G401 (cell line): ENCODE results near the gene CD200R1L. TPM values are rescaled to one million over a fixed set of nuclear protein-coding genes. Genes with fewer than 3 reads are reported as not detected.
"Not testable (repeated sequence)": the region's sequence is repeated elsewhere in the genome, so short reads cannot be mapped to it uniquely, and the experiment has no call there.

Experiments used
- DNase-seq: peaks from one replicate; pipeline ENCODE4 v3.0.0-alpha.2; 2015; ENCODE audit warnings: low spot score
- in situ Hi-C: cut with HindIII; loops from 2 replicates; pipeline ENCODE4 v1.10.0; 2016; ENCODE audit warnings: low sequenced_read_pairs, mixed read lengths
- total RNA-seq: library from RNA; depleted of rRNA; stranded (reverse); fragments of >200 nt; shearing (Covaris generic); gene quantifications from 2 replicates; pipeline ENCODE4 v1.2.3, GENCODE V29; 2014; rRNA removed

CD200R1L gene, protein sequence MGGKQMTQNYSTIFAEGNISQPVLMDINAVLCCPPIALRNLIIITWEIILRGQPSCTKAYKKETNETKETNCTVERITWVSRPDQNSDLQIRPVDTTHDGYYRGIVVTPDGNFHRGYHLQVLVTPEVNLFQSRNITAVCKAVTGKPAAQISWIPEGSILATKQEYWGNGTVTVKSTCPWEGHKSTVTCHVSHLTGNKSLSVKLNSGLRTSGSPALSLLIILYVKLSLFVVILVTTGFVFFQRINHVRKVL
- total RNA-seq, result not detected in 2 replicates

GRCh38 chr3:112846764-112847163 is at the start of gene CD200R1L:
Gene CD200R1L, minus strand, starts transcription at chr3:112846864. Its CDS starts 17,497 bp downstream, at chr3:112829367.
- in situ Hi-C loops, result no loop called here
- no peak for DNase-seq

DNA sequence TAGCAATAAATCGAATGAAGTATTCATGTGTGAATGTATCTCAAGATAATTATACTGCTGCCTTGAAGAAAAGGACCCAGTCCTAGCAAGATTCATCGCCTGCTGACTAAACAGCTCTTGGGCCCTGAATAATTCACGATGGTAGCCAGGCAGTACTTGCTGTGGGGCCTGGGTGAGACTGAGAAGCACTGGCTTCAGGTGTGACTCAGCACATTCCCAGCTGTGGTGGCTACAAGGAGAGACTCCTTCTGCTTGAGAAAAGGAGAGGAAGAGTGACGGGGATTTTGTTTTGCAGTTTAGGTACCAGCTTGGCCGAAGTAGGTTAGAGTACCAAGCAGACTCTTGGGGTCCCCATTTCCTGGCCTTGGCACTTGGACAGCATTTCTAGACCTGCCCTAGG is 47.6 kb upstream of the CD200R1L start:
- in situ Hi-C loops, result no loop called here
- DNase-seq, result no peak

GRCh38 chr3:112889357-112889756 is 42.7 kb upstream of the CD200R1L start:
- in situ Hi-C loops, result no loop called here
- no peak for DNase-seq

- in situ Hi-C loops, result no loop called here
- DNase-seq, result no peak
Observed at GRCh38 chr3:112888381-112889085, 41.9 kb upstream of the CD200R1L start.

GRCh38 chr3:112884678-112885290 is 38.1 kb upstream of the CD200R1L start:
- DNase-seq, result no peak

GRCh38 chr3:112881891-112882290 is 35.2 kb upstream of the CD200R1L start:
- in situ Hi-C loops, result no loop called here
- DNase-seq, result no peak

More at GRCh38 chr3:112884678-112885290, 38.1 kb upstream of the CD200R1L start:
- in situ Hi-C loops, result no loop called here

- DNase-seq, result no peak
- in situ Hi-C loops, result no loop called here
Observed at GRCh38 chr3:112875561-112875960, 28.9 kb upstream of the CD200R1L start.

DNA sequence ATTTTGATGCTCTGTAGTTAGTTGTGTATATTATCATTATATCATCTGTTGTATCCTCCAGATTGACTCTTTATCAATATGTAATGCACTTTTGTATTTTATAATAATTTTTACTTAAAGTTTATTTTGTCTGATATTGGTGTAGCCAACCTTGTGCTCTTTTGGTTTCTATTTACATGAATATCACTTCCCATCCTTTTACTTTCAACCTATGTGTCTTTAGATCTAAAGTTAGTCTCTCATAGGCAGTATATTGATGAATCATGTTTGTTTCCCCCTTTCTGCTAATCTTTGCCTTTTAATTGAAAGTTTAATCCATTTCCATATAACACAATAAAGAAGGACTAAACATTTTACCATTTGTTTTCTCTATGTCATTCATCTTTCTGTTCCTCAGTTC is 28.1 kb upstream of the CD200R1L start:
- in situ Hi-C loops, result no loop called here
- DNase-seq, result no peak

DNA sequence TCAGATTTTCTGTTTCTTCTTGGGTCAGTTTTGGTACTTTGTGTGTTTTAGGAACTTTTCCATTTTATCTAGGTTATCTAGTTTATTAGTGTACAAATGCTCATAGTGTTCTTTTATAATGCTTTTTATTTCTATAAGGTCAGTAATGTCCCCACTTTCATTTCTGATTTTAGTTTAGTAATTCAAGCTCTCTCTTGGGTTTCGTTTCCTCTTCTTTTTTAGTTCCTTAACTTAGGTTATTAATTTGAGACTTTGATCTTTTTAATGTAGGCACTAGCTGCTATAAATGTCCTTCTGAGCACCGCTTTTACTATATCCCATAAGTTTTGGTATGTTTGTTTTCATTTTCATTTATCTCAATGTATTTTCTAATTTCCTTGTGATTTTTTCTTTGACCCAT is 27.0 kb upstream of the CD200R1L start:
- in situ Hi-C loops, result no loop called here
- DNase-seq, result no peak

DNA sequence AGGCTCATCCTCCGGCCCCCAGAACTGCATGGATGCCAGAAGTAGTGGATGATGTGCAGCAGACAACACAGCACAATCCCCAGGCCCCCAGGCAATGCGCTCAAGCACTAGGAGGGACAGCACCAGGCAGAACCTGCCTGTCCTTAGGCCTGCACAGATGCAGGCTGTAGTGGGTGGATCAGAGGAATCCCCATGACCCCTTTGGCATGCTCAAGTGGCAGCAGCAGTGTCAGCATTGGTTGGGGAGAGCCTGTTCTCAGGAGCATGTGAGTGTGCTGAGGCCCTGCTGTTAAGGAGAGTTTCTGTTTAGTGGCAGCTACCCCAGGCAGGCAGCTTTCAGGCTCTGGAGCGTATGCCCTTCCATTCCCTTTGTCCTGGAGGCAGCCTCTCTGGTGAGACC is 25.1 kb upstream of the CD200R1L start:
- in situ Hi-C loops, result no loop called here
- no peak for DNase-seq

DNA sequence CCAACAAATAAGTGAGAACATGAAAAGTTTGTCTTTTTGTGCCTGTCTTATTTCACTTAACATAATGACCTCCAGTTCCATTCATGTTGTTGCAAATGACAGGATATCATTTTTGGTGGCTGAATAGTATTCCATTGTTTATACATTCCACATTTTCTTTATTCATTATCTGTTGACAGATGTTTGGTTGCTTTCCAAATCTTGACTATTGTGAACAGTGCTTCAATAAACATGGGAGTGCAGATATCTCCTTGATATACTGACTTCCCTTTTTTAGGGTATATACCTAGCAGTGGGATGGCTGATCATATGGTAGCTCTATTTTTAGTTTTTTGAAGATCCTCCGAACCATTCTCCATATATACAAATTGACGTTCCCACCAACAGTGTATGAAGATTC is 19.1 kb upstream of the CD200R1L start:
- in situ Hi-C loops, result no loop called here
- DNase-seq, result no peak

DNA sequence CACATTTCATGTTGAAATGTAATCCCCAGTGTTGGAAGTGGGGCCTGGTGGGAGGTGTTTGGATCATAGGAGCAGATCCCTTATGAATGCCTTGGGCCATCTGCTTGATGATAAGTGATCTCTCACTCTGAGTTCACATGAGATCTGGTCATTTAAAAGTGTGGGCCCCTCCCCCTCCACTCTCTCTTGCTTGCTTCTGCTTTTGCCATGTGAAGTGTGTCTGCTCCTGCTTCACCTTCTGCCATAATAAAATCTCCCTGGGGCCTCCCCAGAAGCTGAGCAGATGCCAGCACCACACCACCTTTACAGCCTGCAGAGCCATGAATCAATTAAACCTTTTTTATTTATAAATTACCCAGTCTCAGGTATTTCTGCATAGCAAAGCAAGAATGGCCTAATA is 14.2 kb upstream of the CD200R1L start:
- no peak for DNase-seq
- in situ Hi-C loops, result no loop called here

GRCh38 chr3:112858410-112859069 is 11.9 kb upstream of the CD200R1L start:
- DNase-seq, result no peak
- in situ Hi-C loops, result no loop called here

DNA sequence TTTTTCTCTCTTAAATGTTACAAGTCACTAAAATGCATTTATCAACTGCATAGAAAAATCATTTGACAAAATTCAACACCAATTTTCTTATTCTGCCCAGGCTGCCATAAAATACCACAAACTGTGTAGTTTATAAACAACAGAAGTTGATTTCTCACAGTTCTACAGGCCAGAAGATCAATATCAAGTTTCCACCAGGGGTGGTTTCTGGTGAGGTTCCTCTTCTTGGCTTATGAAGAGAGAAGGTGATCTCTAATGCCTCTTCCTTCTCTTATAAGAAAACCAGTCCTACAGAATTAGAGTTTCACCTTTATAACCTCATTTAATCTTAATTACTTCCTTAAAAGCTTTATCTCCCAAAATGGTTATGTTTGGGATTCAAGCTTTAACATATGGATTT is 10.9 kb upstream of the CD200R1L start:
- no peak for DNase-seq
- in situ Hi-C loops, result no loop called here

DNA sequence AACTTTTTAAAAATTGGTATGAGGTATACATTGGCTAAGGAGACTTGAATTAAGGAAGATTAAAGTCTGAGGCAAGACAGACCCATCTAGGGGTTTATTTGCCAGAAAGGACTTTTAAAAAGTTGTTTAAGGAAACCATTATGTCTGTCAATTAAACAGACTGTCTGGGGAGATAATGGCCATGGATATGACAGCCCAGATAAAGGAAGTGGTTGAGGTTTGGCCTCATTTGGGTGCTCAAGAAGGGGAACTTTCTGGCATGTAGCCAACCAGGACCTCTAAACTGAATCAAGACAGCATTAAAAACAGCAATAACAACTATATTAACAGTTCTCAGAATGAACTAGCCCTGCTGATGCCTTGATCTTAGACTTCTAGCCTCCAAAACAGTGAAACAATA is 9.9 kb upstream of the CD200R1L start:
- in situ Hi-C loops, result no loop called here
- no peak for DNase-seq

DNA sequence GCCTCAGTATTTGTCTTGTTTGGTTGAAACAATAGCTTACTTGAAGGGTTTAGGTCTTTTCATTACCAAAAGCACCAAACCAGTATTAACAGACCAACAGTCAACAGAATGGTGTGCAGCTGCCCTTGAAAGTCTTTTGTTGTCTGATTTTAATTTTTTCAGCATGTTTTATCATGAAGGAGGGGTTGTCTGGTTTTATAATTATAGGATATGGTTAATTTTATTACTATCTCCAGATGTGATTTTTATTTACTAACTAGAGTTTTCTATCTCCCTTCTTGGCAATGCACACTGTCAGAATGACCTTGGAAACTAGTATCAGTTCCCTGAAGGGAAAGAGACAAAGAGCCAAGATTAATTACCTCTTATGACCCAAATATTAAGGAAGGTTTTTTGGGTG is 9.2 kb upstream of the CD200R1L start:
- DNase-seq, result no peak
- in situ Hi-C loops, result no loop called here

GRCh38 chr3:112855074-112855473 is 8.4 kb upstream of the CD200R1L start:
- in situ Hi-C loops, result not testable (repeated sequence)

DNA sequence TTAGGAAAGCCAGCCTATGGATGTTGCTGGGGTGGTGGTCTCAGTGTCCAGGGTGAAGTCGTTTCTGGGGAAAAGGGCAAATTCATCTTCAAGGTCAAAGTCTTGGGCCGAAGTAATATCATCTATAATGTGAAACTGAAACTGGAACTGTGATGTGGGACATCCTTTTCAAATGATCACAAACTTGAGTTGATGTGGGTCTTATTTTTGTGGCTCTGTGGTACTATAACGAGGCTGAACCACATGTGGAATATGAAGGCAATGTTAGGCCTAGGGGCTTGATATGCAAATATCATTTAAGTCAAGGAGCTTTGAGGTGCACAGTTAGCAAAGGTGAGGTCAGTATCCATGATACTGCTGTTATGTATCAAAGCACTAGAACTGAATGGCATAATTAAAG is 1.5 kb upstream of the CD200R1L start:
- DNase-seq, result no peak
- in situ Hi-C loops, result no loop called here

More at GRCh38 chr3:112855074-112855473, 8.4 kb upstream of the CD200R1L start:
- DNase-seq, result not testable (repeated sequence)

DNA sequence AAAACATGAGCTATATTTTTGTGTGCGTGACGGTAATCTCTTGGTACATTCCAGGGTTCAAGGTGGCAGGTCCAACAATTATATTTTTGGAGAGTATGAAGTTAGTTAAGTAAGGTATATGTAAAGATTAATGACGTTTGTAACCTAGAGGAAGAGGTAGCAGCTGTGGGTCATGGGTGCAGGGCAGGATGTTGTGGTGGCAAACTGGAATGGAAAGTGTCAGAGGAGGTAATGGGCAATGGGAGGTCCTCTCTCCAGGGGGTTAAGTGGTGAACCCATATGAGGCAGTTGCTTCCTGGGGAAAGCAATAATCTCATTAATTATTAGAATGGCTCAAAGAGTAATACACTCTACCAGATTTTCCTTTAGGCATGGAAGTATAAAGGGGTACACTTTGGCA is 1.0 kb upstream of the CD200R1L start:
- in situ Hi-C loops, result no loop called here
- DNase-seq, result no peak

DNA sequence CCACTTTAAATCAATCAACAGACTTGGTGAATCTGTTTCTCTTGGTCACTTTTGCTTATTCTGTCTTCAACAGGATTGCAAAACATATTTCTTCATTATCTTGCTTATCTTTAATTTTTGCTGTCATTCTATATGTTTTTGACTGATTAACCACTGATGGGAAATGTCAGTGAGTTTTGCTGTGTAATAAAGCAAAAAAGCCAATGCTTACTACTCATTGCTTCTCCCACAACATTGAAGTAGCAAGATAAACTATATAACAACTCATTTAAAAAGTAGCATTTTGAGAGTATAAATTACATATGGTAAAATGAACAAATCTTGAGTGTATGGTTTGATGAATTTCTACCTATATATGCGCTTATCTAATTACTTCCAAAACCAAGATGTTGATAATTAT is 892 bp downstream of the CD200R1L start:
- in situ Hi-C loops, result no loop called here

More for the DNA sequence above, 892 bp downstream of the CD200R1L start:
- no peak for DNase-seq
